T-cell (primary cell): ENCODE measurements around the gene NLRP6. TPM values are rescaled to one million over a fixed set of nuclear protein-coding genes. Genes with fewer than 3 reads are reported as not detected.
"Not testable (repeated sequence)": the region's sequence is repeated elsewhere in the genome, so short reads cannot be mapped to it uniquely, and the experiment has no call there.

ENCODE experiments used
- ATAC-seq, 4 experiments: fragments of 200-7000 bp in 3 of 4; fragments of 150-1000 bp in 1 of 4; cut with Tn5 transposase; replicated peaks in 1 of 4; 1 replicate in 3 of 4; 2 replicates in 1 of 4; pipeline ENCODE4 v1.10.0; 2021; ENCODE audit warnings: moderate library complexity in 3 of 4, mild to moderate bottlenecking in 2 of 4, moderate number of reproducible peaks in 1 of 4
- CTCF ChIA-PET, 2 donors: fragments of 300-600 bp; sonication (Branson Sonifier 250); formaldehyde crosslinking; loops; one replicate each; lab custom pipeline; 2022; ENCODE audit warnings: antibody characterized with exemption in 2 of 2; lab: Charles Lee
- POLR2A ChIA-PET, 2 donors: fragments of 300-600 bp; sonication (Branson Sonifier 250); formaldehyde crosslinking; loops; one replicate each; lab custom pipeline; 2022; ENCODE audit warnings: antibody characterized with exemption in 2 of 2; lab: Charles Lee
- DNase-seq, 35 experiments: peaks; one replicate each; pipeline versions ENCODE4 v3.0.0 to v3.0.0-alpha.2; 2013 to 2023
- H3K27ac ChIP-seq: one replicate; pipeline ENCODE4 v1.5.1; 2013; ENCODE audit warnings: low read length
- H3K27me3 ChIP-seq, 2 experiments: replicated peaks in 1 of 2; 1 replicate in 1 of 2; 2 replicates in 1 of 2; pipeline versions ENCODE4 v1.6.1 to v1.7.0; 2013; ENCODE audit warnings: low read length in 1 of 2, mixed read lengths in 1 of 2; ENCODE audit not compliant: control insufficient read depth in 2 of 2, insufficient read depth in 2 of 2; ENCODE audit errors: extremely low read depth in 1 of 2
- H3K36me3 ChIP-seq, 2 donors: 1 replicate in 1 of 2; 2 replicates in 1 of 2; pipeline versions ENCODE4 v1.6.1 to v1.7.0; 2013; ENCODE audit warnings: low read length in 1 of 2; ENCODE audit not compliant: control insufficient read depth in 2 of 2, insufficient read depth in 1 of 2; ENCODE audit errors: extremely low read depth in 1 of 2
- H3K4me1 ChIP-seq, 2 experiments: 1 replicate in 1 of 2; 2 replicates in 1 of 2; pipeline versions ENCODE4 v1.6.1 to v1.7.0; 2013; ENCODE audit warnings: low read length in 2 of 2, mixed read lengths in 1 of 2; ENCODE audit not compliant: insufficient read depth in 2 of 2, control insufficient read depth in 1 of 2; ENCODE audit errors: extremely low read depth in 1 of 2
- H3K4me3 ChIP-seq, 2 donors: 1 replicate in 1 of 2; 2 replicates in 1 of 2; pipeline versions ENCODE4 v1.5.1 to v1.7.0; 2013; ENCODE audit warnings: mild to moderate bottlenecking in 2 of 2, low read length in 1 of 2, moderate library complexity in 1 of 2; ENCODE audit not compliant: control insufficient read depth in 1 of 2; ENCODE audit errors: extremely low read depth in 1 of 2
- H3K9me3 ChIP-seq: 2 replicates; pipeline ENCODE4 v1.7.0; 2013
- H3K27ac Mint-ChIP-seq, 2 donors: one replicate each; pipeline ENCODE4 v1.8.0; 2020 to 2021; ENCODE audit warnings: mild to moderate bottlenecking in 2 of 2, mixed read lengths in 2 of 2
- H3K27me3 Mint-ChIP-seq, 2 donors: one replicate each; pipeline ENCODE4 v1.8.0; 2021 to 2022; ENCODE audit warnings: mixed read lengths in 2 of 2
- H3K36me3 Mint-ChIP-seq: one replicate; pipeline ENCODE4 v1.8.0; 2021; ENCODE audit warnings: mixed read lengths
- H3K4me1 Mint-ChIP-seq, 3 donors: one replicate each; pipeline ENCODE4 v1.8.0; 2020 to 2022; ENCODE audit warnings: mixed read lengths in 3 of 3, mild to moderate bottlenecking in 1 of 3
- H3K4me3 Mint-ChIP-seq, 3 donors: one replicate each; pipeline ENCODE4 v1.8.0; 2020 to 2022; ENCODE audit warnings: mild to moderate bottlenecking in 3 of 3, mixed read lengths in 3 of 3, moderate library complexity in 3 of 3
- H3K9me3 Mint-ChIP-seq, 3 donors: one replicate each; pipeline ENCODE4 v1.8.0; 2020 to 2022; ENCODE audit warnings: mixed read lengths in 3 of 3
- WGBS: methylation state at CpG from one replicate; pipeline ENCODE4 v1.1.5; 2013; ENCODE audit warnings: missing lambda C conversion rate; ENCODE audit not compliant: insufficient coverage; 5-methylcytosine and 5-hydroxymethylcytosine counted together
- total RNA-seq, 35 experiments: library from RNA in 6 of 35; stranded (reverse) in 6 of 35; fragments of 120-200 nt in 1 of 35; gene quantifications; one replicate each; pipeline versions ENCODE4 v1.2.1 to v1.2.4 and lab custom pipeline; 2013 to 2026

NLRP6 gene
- total RNA-seq, 5 donors from 2014 or later (not counting 1 experiment from before 2014, with no cell fraction given), result 6.7 to 27.7 (median 20.9) TPM

GRCh38 chr11:313787-314553 is 35.8 kb downstream of the NLRP6 start, which contains the start of gene IFITM1:
Gene IFITM1 (plus strand): TSS chr11:314040. CDS start chr11:314171, 131 bp downstream.
- POLR2A ChIA-PET, result interaction anchor here in 1 of 2 donors (0.6 kb wide), 1 partner anchor 135 kb away, joined by 3 read pairs; no protein-coding TSS in a partner anchor
- H3K36me3 Mint-ChIP-seq, result peaks cover 15% of the 10 kb centered on the region
- CTCF ChIA-PET, result no interaction called here
- DNase-seq (peak; percentile 43 to 86 (median 64)), ATAC-seq (peak; percentile 52 to 68 (median 57))
- Histone ChIP-seq H3K9me3 (no peaks in the 10 kb centered on the region), H3K36me3 (peaks cover 0 to 15% of the 10 kb centered on the region in 2 donors), H3K27me3 (peaks cover 0 to 5% of the 10 kb centered on the region in 2 experiments), H3K27ac (peak within 1 kb of the TSS; percentile 86), H3K4me3 (peak within 1 kb of the TSS; percentile 87 to 99), H3K4me1 (peaks cover 7 to 52% of the 10 kb centered on the region in 2 experiments)
- H3K4me3 Mint-ChIP-seq, result peak within 1 kb of the TSS; percentile 90 to 94 (median 91)
- no peaks in the 10 kb centered on the region for H3K27me3 Mint-ChIP-seq
- WGBS, result 0% methylated on average over 13 of the region's 18 CpGs
- no peaks in the 10 kb centered on the region for H3K9me3 Mint-ChIP-seq
- H3K27ac Mint-ChIP-seq, result peak within 1 kb of the TSS; percentile 97 to 99
- H3K4me1 Mint-ChIP-seq, result peaks cover 38 to 52% (median 46%) of the 10 kb centered on the region in 3 donors

- Mint-ChIP-seq H3K4me3 (peak overlapping the region; percentile 90 to 94 (median 91)), H3K4me1 (peaks cover 33 to 49% (median 43%) of the 10 kb centered on the region in 3 donors), H3K36me3 (peaks cover 15% of the 10 kb centered on the region), H3K27ac (peak overlapping the region; percentile 97 to 99)
- H3K36me3 ChIP-seq, result peaks cover 0 to 15% of the 10 kb centered on the region in 2 donors
- ATAC-seq, CTCF ChIA-PET, H3K9me3 Mint-ChIP-seq, H3K27me3 Mint-ChIP-seq, DNase-seq, H3K9me3 ChIP-seq, H3K27me3 ChIP-seq: not testable (repeated sequence)
- WGBS, result no CpG with 5 or more reads among the region's 6 CpGs
- peak overlapping the region; percentile 87 to 99 for H3K4me3 ChIP-seq
- POLR2A ChIA-PET, result interaction anchor here in 1 of 2 donors (0.6 kb wide), 1 partner anchor 134 kb away, joined by 3 read pairs; no protein-coding TSS in a partner anchor
- peak overlapping the region; percentile 86 for H3K27ac ChIP-seq
- H3K4me1 ChIP-seq, result peaks cover 6 to 53% of the 10 kb centered on the region in 2 experiments
These were observed 36.3 kb downstream of the NLRP6 start for GRCh38 chr11:314554-314875.

- WGBS, result 9% methylated on average over 7 of the region's 9 CpGs
- H3K4me3 ChIP-seq, result peak overlapping the region; percentile 87 to 99
These were observed 36.9 kb downstream of the NLRP6 start for GRCh38 chr11:315051-315481.

GRCh38 chr11:315516-315994 is 37.3 kb downstream of the NLRP6 start:
- POLR2A ChIA-PET, result no interaction called here
- WGBS, result 7% methylated on average over 24 of the region's 32 CpGs
- Histone ChIP-seq H3K4me1 (peaks cover 5 to 58% of the 10 kb centered on the region in 2 experiments), H3K27me3 (peaks cover 0 to 5% of the 10 kb centered on the region in 2 experiments), H3K9me3 (no peaks in the 10 kb centered on the region), H3K27ac (peak overlapping the region; percentile 86), H3K36me3 (peaks cover 0 to 15% of the 10 kb centered on the region in 2 donors), H3K4me3 (peak overlapping the region; percentile 87 to 99)
- CTCF ChIA-PET, result interaction anchor here in 1 of 2 donors (1.7 kb wide), 1 partner anchor 65 kb away, joined by 5 read pairs; no protein-coding TSS in a partner anchor
- ATAC-seq (no peak), DNase-seq (no peak)
- H3K9me3 Mint-ChIP-seq, result no peaks in the 10 kb centered on the region
- H3K4me1 Mint-ChIP-seq, result peaks cover 37 to 55% (median 50%) of the 10 kb centered on the region in 3 donors
- H3K4me3 Mint-ChIP-seq, result peak overlapping the region; percentile 90 to 94 (median 91)
- peaks cover 15% of the 10 kb centered on the region for H3K36me3 Mint-ChIP-seq
- H3K27me3 Mint-ChIP-seq, result no peaks in the 10 kb centered on the region
- H3K27ac Mint-ChIP-seq, result peak overlapping the region; percentile 97 to 99

More at GRCh38 chr11:315051-315481, 36.9 kb downstream of the NLRP6 start:
- Histone ChIP-seq H3K4me1 (peaks cover 5 to 53% of the 10 kb centered on the region in 2 experiments), H3K27me3 (peaks cover 0 to 5% of the 10 kb centered on the region in 2 experiments), H3K27ac (peak overlapping the region; percentile 86), H3K9me3 (no peaks in the 10 kb centered on the region), H3K36me3 (peaks cover 0 to 15% of the 10 kb centered on the region in 2 donors)
- H3K9me3 Mint-ChIP-seq, result no peaks in the 10 kb centered on the region
- no peak for ATAC-seq
- peak overlapping the region; percentile 90 to 94 (median 91) for H3K4me3 Mint-ChIP-seq
- H3K36me3 Mint-ChIP-seq, result peaks cover 15% of the 10 kb centered on the region
- DNase-seq, result peak in 2 of 35 experiments; percentile 32 to 35
- no peaks in the 10 kb centered on the region for H3K27me3 Mint-ChIP-seq
- POLR2A ChIA-PET, result no interaction called here
- H3K4me1 Mint-ChIP-seq, result peaks cover 32 to 50% (median 45%) of the 10 kb centered on the region in 3 donors
- CTCF ChIA-PET, result interaction anchor here in 1 of 2 donors (1.7 kb wide), 1 partner anchor 64 kb away, joined by 5 read pairs; no protein-coding TSS in a partner anchor
- H3K27ac Mint-ChIP-seq, result peak overlapping the region; percentile 97 to 99

GRCh38 chr11:316031-316701 is 38.0 kb downstream of the NLRP6 start:
- Mint-ChIP-seq H3K9me3 (no peaks in the 10 kb centered on the region), H3K27me3 (no peaks in the 10 kb centered on the region), H3K36me3 (peaks cover 15% of the 10 kb centered on the region), H3K4me3 (peak overlapping the region; percentile 83 to 94 (median 91)), H3K4me1 (peaks cover 43 to 58% (median 53%) of the 10 kb centered on the region in 3 donors), H3K27ac (peak overlapping the region; percentile 95 to 98)
- Histone ChIP-seq H3K36me3 (peaks cover 0 to 15% of the 10 kb centered on the region in 2 donors), H3K4me3 (peak overlapping the region; percentile 87 to 99), H3K9me3 (no peaks in the 10 kb centered on the region), H3K27me3 (peaks cover 0 to 5% of the 10 kb centered on the region in 2 experiments), H3K27ac (peak overlapping the region; percentile 76), H3K4me1 (peaks cover 8 to 64% of the 10 kb centered on the region in 2 experiments)
- DNase-seq (peak in 4 of 35 experiments; percentile 29 to 56 (median 43)), ATAC-seq (no peak)
- ChIA-PET CTCF (interaction anchor here in 1 of 2 donors (0.6 to 1.7 kb wide), 3 partner anchors 33 to 65 kb away, joined by 5 to 11 read pairs (median 6); no protein-coding TSS in a partner anchor), POLR2A (interaction anchor here (0.6 to 1.4 kb wide), 3 partner anchors 39 to 107 kb away, joined by 3 to 6 read pairs (median 3); no protein-coding TSS in a partner anchor)
- WGBS, result 4% methylated on average over 55 of the region's 64 CpGs
